GM19099 (cell line): ENCODE measurements around the gene SLC9A3.

Source experiments
- POLR2A ChIP-seq: IDR thresholded peaks from 3 replicates; pipeline ENCODE4 v1.6.1; 2011; ENCODE audit warnings: low read depth; ENCODE audit not compliant: insufficient read length; ENCODE audit errors: extremely low read depth

The SLC9A3 gene

DNA sequence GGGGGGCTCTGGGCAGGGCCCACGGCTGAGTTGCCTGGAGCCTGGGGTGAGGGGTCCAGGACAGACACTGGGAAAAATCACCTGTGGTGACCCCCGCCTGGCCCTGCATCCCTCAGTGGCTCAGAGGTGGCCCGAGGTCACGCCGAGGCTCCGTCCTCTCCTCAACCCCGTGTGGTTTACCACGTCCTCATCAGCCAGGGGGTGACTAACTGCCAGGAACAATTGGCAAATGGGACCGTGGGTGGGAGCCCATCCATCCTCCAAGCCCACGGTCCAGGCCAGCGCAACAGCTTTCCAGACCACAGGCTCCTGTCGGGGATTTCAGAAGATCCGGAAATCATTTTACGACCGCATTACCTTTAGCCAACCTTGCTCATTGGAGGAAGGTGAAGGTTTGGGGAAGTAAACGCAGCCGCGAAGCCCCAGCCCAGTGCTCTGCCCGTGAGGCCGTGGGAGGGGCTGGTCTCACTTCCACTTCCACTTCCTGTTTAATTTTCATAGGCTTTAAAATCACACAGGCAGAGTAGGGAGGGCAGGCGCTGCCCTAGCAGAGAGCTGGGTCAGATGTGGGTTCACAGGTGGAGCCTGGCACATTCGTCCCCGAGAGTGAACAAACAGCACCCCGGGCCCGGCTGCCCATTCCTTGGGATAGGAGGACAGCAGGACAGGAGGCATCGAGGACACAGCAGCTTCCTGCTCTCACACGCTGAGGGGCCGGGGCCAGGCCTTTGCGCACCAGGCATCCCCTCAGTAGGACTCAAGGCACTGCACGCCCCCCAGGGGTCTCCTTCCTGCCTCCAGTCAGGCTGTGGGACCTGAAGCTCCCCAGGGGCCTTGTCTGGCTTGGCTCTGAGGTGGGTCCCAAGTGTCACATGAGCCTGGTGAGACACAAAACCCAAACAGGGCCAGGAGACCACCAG is 19.8 kb upstream of the SLC9A3 start:
- TF ChIP-seq POLR2A, result no peak

DNA sequence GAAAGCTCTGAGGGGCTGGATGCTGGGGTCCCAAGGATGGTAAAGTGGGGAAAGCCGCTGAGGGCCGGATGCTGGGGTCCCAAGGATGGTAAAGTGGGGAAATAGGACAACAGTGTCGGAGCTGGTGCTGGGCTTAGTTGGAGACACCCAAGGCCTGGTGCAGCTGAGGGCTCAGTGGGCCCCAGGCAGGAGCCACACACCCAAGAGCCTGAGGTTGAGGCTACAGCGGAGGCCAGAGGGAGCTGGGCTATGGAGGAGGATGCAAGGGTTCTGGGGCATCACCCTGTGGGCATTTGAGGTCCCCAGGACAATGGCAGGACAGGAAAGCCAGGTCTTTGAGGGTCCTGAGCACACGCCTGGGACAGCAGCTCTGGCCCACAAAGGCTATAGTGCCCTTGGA is 19.1 kb upstream of the SLC9A3 start:
- TF ChIP-seq POLR2A, result no peak

DNA sequence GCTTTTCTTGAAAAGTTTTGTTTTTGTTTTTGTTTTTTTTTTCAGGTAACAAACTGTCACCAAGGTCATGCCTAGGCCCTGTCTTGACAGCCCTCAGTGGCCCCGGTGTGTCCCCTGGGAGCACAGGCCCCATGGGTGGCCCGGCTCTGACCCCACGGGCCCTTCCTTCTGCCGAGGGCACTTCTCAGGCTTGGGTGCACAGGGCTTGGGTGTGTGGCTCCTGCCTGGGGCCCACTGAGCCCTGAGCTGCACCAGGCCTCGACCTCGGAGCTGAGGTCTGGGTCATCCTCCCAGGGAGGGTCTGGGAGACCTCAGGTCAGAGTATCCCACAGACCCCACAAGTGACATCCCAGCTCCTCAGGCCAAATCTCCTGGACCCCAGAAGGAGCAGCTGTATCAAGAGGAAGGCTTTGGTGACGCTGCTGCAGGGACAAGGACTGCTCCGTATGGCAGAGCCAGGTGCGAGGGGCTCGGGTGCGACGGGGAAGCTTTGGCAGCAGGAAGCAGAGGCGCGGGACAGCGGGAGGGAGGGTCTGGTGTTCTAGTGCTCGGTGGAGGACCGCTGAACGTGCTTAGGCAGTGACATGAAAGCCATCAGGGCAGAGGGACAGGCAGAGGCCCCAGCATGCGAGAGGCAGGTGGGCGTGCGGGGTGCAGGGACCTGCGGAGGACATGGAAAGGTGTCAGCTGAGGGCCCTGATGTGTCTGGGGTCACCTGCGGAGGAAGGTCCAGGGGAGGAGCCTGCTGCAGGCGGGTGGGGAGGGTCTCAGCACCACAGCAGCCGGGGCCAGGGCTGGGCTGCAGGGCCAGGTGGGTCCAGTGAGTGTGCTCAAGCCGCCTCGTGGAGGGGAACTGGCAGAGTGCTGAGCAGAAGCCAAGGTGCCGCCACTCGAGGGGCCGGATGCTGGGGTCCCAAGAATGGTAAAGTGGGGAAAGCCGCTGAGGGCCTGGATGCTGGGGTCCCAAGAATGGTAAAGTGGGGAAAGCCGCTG is 18.4 kb upstream of the SLC9A3 start:
- no peak for TF ChIP-seq POLR2A

- no peak for TF ChIP-seq POLR2A
Observed at GRCh38 chr5:541539-542318, 17.5 kb upstream of the SLC9A3 start.

DNA sequence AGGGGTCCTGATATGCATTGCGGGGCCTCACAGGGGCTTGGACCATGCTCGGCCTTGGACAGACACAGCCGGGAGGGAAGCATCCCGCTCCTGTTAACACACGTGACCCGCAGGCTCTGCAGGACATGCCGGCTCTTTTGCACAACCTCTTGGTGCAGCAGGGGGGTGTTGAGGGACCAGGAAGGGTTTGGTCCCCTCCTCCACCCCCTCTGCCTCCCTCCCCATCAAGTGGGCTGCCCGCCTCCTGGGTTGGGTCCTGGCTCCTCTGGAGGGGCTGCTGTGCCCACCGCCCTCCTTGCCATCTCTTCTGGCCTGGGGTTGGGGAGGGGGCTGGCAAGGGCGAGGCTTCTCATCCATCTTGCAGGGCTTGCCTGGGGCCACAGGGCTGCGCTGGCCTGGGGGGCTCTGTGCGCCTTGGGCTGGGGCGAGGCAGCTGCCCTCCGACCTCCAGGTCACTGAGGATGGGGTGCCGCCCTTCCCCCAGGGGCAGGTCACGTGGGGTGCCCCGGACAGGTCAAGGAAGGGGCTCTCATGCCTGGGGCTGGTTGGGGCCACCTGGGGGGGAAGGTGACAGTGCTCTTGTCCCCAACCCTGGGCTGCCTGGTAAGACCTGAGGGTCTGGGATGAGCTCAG is 16.8 kb upstream of the SLC9A3 start:
- no peak for TF ChIP-seq POLR2A

DNA sequence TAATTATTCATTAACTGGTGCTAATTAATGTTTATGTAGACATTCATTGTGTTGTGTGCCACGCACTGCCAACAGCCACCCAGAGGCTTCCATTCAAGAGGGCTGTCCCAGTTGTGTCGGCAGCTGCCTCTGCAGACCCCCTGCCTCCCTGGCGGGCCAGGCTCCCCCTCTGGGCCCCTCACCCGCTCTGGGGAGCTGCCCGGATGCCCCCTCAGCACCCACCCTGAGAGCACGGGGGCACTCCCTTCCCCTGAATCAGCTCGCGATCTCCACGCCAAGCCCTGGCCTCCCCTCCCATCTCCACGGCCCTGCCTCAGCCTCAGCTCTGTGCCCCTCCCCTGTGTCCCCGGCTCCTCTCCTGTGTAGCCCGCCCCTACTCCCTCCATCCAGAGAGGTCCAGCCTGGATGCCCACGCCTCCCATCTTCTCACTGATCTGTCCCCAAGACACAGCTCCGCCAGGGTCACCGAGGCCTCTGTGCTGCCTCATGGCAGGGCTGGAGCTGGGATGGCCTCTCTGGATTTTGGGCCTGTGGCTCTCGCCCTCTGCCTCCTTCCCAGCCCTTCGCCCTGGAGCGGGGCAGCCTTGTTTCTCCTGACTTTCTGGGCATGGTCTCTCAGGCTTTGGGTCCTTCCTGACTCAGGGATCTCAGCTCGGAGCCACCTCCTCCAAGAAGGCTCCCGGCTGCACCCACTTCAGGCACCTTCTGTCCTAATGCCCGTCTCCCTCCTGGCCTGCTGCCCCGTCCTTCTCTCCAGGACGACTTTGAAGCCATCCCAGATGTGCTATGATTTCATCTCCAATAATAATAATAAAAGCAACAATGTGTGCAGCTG is 16.0 kb upstream of the SLC9A3 start:
- TF ChIP-seq POLR2A, result no peak

GRCh38 chr5:539469-540070 is 15.3 kb upstream of the SLC9A3 start:
- TF ChIP-seq POLR2A, result no peak

GRCh38 chr5:538801-539468 is 14.7 kb upstream of the SLC9A3 start:
- no peak for TF ChIP-seq POLR2A

GRCh38 chr5:538271-538771 is 14.1 kb upstream of the SLC9A3 start:
- no peak for TF ChIP-seq POLR2A

DNA sequence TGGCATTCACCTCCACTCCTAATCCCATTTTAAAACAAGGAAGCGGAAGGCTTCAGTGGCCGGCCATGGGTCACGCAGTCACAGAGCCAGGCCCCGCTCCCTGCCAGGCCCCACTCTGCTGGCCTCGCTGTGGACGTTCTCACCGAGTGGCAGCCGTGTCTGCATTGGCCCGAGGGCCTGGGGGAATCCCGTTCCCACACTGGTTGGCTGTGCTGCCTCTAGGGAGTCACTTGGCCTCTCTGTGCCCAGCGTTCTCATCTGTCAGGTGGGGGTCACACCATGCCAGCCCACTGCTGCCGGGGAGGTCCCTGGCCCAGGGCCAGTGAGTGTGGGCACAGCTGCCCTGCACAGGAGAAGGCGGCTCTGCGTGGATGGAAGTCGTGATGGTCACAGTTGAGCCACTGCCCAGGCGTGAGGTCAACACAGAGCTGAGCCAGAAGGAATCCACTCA is 13.4 kb upstream of the SLC9A3 start:
- no peak for TF ChIP-seq POLR2A

DNA sequence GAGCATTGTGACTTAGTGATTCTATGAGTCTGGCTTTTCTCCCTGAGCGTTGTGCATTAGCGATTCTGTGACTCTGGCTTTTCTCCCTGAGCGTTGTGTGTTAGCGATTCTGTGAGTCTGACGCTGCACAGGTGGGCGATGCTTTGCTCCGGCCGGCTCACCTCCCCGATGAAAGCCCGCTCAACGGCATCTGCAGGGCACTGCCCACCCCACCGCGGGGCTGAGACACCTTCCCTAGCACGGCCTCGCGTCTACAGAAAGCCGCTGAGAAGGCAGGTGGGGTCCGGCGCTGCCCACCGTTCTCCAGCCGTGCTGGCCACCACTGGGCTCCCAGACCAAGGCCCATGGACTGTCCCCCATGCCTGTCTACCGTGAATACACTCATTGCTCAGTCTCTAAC is 12.8 kb upstream of the SLC9A3 start:
- no peak for TF ChIP-seq POLR2A
